GM21825 (cell line): ENCODE measurements around the gene SLC1A6.
"Not testable (repeated sequence)": the region's sequence is repeated elsewhere in the genome, so short reads cannot be mapped to it uniquely, and the experiment has no call there.

Source experiments
- ATAC-seq: cut with Tn5 transposase; IDR thresholded peaks from one replicate; pipeline ENCODE4 v1.9.1; 2021; ENCODE audit warnings: mild to moderate bottlenecking, moderate library complexity; ENCODE audit not compliant: unreplicated experiment

Gene SLC1A6

GRCh38 chr19:14979476-14980255 lies at the start of gene SLC1A6:
Gene SLC1A6, minus strand, starts transcription at chr19:14979864. Its CDS starts 6,954 bp downstream, at chr19:14972910.
- no peak for ATAC-seq

DNA sequence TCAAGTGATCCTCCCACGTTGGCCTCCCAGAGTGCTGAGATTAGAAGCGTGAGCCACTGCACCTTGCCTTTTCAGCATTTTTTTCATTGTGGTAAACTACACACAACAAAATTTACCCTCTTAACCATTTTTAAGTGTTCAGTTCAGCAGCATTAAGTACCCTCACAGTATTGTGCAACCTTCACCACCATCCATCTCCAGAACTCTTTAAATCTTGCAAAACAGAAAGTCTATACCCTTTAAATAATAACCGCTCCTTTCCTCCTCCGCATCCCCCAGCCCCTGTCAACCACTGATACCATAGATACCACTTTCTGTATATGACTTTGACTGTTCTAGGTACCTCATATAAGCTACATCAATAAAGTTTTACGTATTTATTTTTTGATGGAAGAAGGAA lies 48.8 kb upstream of the SLC1A6 start:
- no peak for ATAC-seq

GRCh38 chr19:15025217-15025616 lies 45.6 kb upstream of the SLC1A6 start:
- ATAC-seq, result no peak

GRCh38 chr19:15022752-15023151 lies 43.1 kb upstream of the SLC1A6 start:
- ATAC-seq, result no peak

DNA sequence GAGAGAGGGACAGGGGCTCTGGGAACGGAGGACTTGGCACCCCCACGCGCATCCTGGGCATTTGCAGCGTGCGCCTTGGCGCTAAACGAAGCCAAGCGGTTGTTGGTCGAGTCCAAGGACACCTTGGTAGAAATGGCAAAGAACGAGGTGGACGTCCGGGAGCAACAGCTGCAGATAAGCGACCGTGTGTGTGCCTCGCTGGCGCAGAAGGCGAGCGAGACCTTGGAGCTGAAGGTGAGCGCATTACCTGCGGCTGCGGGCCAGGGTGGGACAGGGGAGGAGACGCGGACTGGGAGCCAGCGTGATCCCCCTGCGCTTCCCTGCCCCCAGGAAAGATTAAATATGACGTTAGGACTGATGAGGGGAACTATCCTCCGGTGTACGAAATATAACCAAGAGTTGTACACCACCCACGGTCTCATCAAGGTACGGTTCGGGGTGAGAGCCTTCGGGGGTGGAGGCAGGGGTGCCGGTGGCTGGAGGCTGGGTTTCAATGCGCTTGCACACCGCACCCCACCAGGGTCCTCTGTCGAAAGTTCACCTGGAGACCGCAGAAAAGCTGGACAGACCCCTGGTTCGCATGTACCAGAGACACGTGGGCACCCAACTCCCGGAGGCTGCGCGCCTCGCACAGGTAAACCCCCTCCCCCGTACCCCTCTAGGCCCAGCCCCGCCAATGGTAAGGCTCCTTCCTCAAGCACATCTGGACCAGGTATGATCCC lies 41.8 kb upstream of the SLC1A6 start:
- no peak for ATAC-seq

DNA sequence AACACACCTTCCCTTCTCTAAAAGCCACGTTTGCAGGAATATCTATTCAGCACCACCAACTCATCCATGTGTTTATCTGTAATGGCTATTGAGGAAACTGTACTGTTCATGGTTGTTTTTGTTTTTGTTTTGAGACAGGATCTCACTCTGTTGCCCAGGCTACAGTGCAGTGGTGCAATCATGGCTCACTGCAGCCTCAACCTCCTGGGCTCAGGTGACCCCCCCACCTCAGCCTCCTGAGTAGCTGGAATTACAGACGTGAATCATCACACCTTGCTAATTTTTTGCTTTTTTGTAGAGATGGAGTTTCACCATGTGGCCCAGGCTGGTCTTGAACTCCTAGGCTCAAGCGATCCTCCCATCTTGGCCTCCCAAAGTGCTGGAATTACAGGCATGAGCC lies 39.2 kb upstream of the SLC1A6 start:
- not testable (repeated sequence) for ATAC-seq

- ATAC-seq, result no peak
Observed at GRCh38 chr19:15015946-15016542, 36.4 kb upstream of the SLC1A6 start.

DNA sequence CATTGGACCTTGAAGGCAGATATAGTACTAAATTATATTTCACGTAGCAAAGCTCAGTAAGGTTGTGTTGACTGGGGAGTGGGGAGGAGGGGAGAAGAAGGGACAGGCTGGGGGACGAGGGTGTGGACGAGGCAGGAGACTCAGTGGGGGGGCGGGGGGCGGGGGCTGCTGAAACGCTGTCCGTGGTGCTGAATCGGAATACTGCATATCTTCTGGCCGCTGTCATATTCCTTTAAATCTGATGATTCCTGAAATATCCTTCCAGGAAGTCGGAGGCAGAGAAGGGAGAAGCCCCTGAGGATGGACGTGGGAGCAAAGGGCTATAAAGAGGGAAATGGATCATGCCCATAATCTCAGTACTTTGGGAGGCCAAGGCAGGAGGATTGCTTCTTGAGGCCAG lies 34.9 kb upstream of the SLC1A6 start:
- no peak for ATAC-seq

DNA sequence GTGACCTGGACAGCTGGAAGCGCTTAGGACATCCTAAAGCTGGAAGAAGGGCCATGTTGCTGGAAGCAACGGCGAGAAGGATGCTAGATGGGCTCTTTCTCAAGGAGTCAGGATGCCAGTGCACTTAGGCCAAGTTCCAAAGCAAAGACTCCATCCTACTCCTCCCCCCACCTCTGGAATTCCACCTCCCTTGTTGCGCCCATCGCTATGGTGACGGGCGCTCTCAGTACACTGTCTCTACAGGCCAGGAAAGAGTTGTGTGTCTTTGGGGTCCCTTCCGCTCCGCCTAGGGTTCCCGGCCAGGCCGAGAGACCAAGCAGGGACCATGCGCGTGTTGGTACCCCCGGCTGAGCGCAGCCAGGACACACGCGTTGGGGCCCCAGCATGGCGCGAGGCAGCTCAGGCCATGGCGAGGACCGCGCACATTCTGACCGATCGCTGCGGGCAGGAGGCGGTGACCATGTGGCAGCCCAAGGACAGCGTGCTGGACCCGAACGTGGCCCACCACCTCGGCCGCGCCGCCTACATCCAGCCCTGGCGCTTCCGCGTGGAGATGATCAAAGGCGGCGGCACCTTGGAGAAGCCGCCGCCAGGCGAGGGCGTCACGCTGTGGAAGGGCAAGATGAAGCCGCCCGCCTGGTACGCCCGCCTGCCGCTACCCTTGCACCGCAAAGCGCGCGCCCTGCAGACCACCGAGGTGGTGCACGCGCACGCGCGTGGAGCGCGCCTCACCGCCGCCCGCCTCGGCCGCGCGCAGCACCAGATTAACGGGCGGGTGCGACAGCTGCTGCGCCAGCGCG lies 31.0 kb upstream of the SLC1A6 start:
- ATAC-seq, result no peak

- ATAC-seq, result no peak
Observed at GRCh38 chr19:15008308-15008707, 28.6 kb upstream of the SLC1A6 start.

GRCh38 chr19:14997981-14998380 lies 18.3 kb upstream of the SLC1A6 start:
- no peak for ATAC-seq

DNA sequence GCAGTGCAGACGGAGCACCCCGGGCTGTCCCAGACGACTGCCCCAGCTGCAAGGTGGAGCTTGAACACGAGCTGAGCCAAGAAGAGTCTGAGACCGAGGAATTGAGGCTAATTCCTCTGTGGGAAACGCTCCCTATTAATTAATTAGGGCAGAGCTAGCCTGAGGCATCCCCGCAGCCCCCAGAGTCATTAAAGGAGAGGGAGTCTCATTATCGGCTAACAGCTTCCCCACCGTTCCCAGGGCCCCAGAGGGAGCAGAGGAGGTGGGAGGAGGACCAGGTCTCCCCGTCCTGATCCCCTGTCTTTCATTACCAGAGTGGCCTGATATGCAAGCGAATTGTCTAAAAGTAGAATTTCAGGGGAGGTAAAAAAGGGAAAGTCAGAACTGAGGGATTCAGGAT lies 13.1 kb upstream of the SLC1A6 start:
- ATAC-seq, result no peak

DNA sequence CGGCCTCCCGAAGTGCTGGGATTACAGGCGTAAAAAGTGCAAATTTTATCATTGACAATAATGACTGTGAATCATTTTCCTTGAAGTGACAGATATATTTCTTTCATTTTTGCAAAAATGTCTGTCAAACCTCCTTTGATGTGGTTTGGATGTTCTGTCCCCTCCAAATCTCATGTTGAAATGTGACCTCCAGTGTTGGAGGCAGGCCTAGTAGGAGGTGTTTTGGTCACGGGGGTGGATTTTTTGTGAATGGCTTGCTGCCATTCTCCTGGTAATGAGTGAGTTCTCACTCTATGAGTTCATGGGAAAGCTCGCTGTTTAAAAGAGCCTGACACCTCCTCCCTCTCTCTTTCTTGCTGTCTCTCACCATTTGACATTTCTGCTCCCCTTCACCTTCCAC lies 5.5 kb upstream of the SLC1A6 start:
- no peak for ATAC-seq

GRCh38 chr19:14978161-14978776 lies 1.4 kb downstream of the SLC1A6 start:
- ATAC-seq, result no peak

DNA sequence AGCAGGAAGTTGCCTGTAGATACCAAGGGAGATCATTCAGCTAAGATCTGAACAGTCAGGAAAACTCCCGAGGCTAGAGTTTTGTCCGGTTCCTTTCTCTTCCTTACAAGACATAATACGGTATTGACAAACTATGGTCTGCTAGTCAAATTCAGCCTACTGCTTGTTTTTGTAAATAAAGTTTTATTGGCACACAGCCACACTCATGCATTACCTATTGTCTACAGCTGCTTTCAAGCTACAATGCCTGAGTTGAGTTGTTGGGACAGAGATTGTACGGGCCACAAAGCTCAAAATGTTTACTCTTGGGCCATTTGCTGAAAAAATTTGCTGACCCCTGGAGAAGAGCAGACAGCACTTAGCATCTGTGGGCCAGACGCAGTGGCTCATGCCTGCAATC lies 2.5 kb downstream of the SLC1A6 start:
- ATAC-seq, result no peak

DNA sequence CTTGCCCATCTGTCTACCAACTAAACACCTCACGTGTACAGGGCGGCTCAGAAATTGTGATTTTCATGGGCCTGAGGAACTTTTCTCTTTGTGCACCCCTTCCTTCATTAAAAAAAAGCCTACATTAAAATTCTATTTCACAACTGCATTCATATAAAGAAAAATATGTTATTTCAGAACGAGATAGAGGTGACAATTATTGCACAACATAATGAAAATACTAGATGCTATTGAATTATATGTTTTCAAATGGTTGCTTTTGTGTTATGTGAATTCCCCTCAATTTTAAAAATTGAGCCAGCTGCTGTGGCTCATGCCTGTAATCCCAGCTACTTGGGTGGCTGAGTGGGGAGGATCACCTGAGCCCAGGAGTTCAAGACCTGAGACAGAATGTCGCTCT lies 5.2 kb downstream of the SLC1A6 start:
- ATAC-seq, result no peak

GRCh38 chr19:14972676-14973075 lies 7.0 kb downstream of the SLC1A6 start:
- ATAC-seq, result no peak

GRCh38 chr19:14971474-14971873 lies 8.2 kb downstream of the SLC1A6 start:
- ATAC-seq, result no peak

- no peak for ATAC-seq
Observed at GRCh38 chr19:14968247-14968646, 11.4 kb downstream of the SLC1A6 start.

GRCh38 chr19:14961956-14962685 lies 17.5 kb downstream of the SLC1A6 start:
- ATAC-seq, result no peak
